Right lobe of liver (tissue), 6 donors: ENCODE results near the gene GNAT3. TPM values are rescaled to one million over a fixed set of nuclear protein-coding genes. Genes with fewer than 3 reads are reported as not detected.

Source experiments
- ATAC-seq, 4 donors: fragments of 200-7000 bp; cut with Tn5 transposase; one replicate each; pipeline ENCODE4 v1.9.1; 2020; ENCODE audit warnings: mild to moderate bottlenecking in 4 of 4, moderate library complexity in 4 of 4
- DNase-seq, 3 donors: peaks; one replicate each; pipeline ENCODE4 v3.0.0-alpha.2; 2020
- H3K27ac ChIP-seq, 3 donors: fragments of 200-600 bp; one replicate each; pipeline ENCODE4 v1.8.0; 2022
- H3K27me3 ChIP-seq, 2 donors: fragments of 200-600 bp; one replicate each; pipeline ENCODE4 v1.8.0; 2022
- H3K36me3 ChIP-seq, 4 donors: fragments of 200-600 bp; sonication (generic) in 1 of 4; one replicate each; pipeline versions ENCODE4 v1.5.1 to v1.8.0; 2017 to 2022; ENCODE audit warnings: control low read depth in 1 of 4
- H3K4me1 ChIP-seq, 4 donors: fragments of 200-600 bp; sonication (generic) in 1 of 4; one replicate each; pipeline versions ENCODE4 v1.5.1 to v1.8.0; 2017 to 2022; ENCODE audit warnings: control low read depth in 1 of 4
- H3K4me3 ChIP-seq, 3 donors: fragments of 200-600 bp; one replicate each; pipeline ENCODE4 v1.8.0; 2022
- H3K9me3 ChIP-seq, 4 donors: fragments of 200-600 bp; sonication (generic) in 1 of 4; one replicate each; pipeline versions ENCODE4 v1.5.1 to v1.8.0; 2017 to 2022; ENCODE audit warnings: control low read depth in 1 of 4
- CTCF ChIP-seq, 4 donors: fragments of 200-600 bp in 3 of 4; fragments of 450-650 bp in 1 of 4; IDR thresholded peaks; one replicate each; pipeline versions ENCODE4 v1.5.1 to v1.8.0; 2016 to 2022; ENCODE audit warnings: antibody characterized with exemption in 4 of 4, mild to moderate bottlenecking in 2 of 4
- POLR2A ChIP-seq: fragments of 450-650 bp; IDR thresholded peaks from one replicate; pipeline ENCODE4 v1.6.1; 2017; ENCODE audit warnings: antibody characterized with exemption, mild to moderate bottlenecking
- WGBS: methylation state at CpG from one replicate; pipeline ENCODE4 v1.1.6; 2018; ENCODE audit warnings: low coverage, low lambda C conversion rate; ENCODE audit not compliant: insufficient coverage; ENCODE audit errors: missing lambda C conversion rate; 5-methylcytosine and 5-hydroxymethylcytosine counted together
- intact Hi-C, 2 donors: fragments of 100-400 bp; cut with DNase I; formaldehyde crosslinking; loops; one replicate each; pipeline versions ENCODE4 v1.11.2 to v1.14.1; 2022
- total RNA-seq, 6 experiments: library from RNA; depleted of rRNA in 2 of 6; stranded (reverse); fragments of >200 nt in 2 of 6; fragmentation: NEBNext Ultra II Directional in 3 of 6; extraction: Animal tissue kit (Norgen Biotek cat#: 25700) in 3 of 6; gene quantifications; one replicate each; pipeline versions ENCODE4 v1.1.0 to v1.2.4, GENCODE V29; 2016 to 2023
- donor health status: DM: no; HTN: yes; CAD: no.
- donor health status: DM: no; HTN: no; CAD: no.
- donor health status: DM: no; HTN: no; CAD: no.
- donor health status: DM: no; HTN: yes; CAD: no.
- donor health status: DM: no; HTN: yes; CAD: no.

Gene GNAT3
- total RNA-seq, 6 experiments from 2014 or later: not detected

DNA sequence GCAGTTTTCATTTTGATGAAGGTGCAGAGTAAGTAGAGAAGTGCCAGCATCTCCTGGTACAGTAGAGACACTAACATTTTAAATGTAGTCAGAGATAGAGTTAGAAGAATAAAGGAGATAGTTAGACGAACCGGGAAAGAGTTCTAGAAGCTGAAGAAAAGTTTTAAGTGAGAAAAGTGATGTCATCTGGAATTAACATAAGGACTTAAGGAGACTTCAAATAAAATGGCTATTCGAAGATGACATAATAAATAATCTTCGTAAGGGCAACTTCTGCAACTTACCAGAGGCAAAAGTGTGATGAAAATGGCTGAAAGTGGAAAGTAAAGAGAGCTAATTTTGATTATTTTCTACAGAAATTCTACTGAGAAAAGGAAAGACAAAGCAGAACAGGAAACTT is 20.4 kb downstream of the GNAT3 start:
- Histone ChIP-seq H3K4me1 (no peaks in the 10 kb centered on the region), H3K9me3 (no peaks in the 10 kb centered on the region), H3K27ac (no peak overlapping the region), H3K27me3 (no peaks in the 10 kb centered on the region), H3K36me3 (no peaks in the 10 kb centered on the region), H3K4me3 (no peak overlapping the region)
- intact Hi-C loops: no loop called here
- WGBS: 82% methylated on average over 4 of the region's 4 CpGs
- no peak for TF ChIP-seq CTCF (IDR thresholded peaks at IDR 0.05)
- no peak for TF ChIP-seq POLR2A
- ATAC-seq (no peak), DNase-seq (no peak)

DNA sequence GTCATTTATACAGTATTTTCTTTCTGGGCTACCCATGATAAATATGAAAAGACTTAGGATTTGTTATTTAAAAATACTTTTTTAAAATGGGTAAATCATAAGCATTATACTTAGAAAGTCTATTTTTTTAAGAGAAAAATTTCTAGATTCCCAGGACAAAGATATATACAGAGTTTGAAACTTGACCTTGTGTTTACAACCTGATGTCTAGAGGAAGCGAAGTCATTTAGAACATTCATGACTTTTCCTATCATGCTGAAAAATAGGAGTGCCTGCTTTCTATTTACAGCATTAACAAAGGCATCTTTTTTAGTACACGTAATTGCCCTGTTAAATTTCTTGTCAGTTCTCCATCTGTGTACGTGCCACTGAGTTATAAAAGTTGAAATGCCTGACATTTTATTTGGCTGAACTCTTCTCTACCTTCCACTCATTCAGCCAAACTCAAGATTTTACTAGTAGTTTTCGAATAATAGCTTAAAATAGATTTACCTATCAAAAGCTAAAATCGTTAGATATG is 23.0 kb downstream of the GNAT3 start:
- no peak for DNase-seq
- no peaks in the 10 kb centered on the region for H3K36me3 ChIP-seq
- H3K4me1 ChIP-seq: no peaks in the 10 kb centered on the region
- WGBS: 71% methylated on average over 5 of the region's 5 CpGs
- no peak overlapping the region for H3K27ac ChIP-seq
- no peaks in the 10 kb centered on the region for H3K27me3 ChIP-seq
- H3K4me3 ChIP-seq: no peak overlapping the region
- ATAC-seq: no peak
- intact Hi-C loops: no loop called here
- no peaks in the 10 kb centered on the region for H3K9me3 ChIP-seq
- TF ChIP-seq CTCF (IDR thresholded peaks at IDR 0.05): no peak
- no peak for TF ChIP-seq POLR2A

GRCh38 chr7:80488406-80488805 is 23.5 kb downstream of the GNAT3 start:
- no peaks in the 10 kb centered on the region for H3K4me1 ChIP-seq
- H3K36me3 ChIP-seq: no peaks in the 10 kb centered on the region
- ATAC-seq (no peak), DNase-seq (no peak)
- H3K4me3 ChIP-seq: no peak overlapping the region
- no peaks in the 10 kb centered on the region for H3K9me3 ChIP-seq
- intact Hi-C loops: no loop called here
- no peak overlapping the region for H3K27ac ChIP-seq
- TF ChIP-seq POLR2A (no peak), CTCF (IDR thresholded peaks at IDR 0.05) (no peak)
- H3K27me3 ChIP-seq: no peaks in the 10 kb centered on the region

GRCh38 chr7:80485721-80486120 is 26.1 kb downstream of the GNAT3 start:
- no peaks in the 10 kb centered on the region for H3K27me3 ChIP-seq
- no peak for ATAC-seq
- H3K4me3 ChIP-seq: no peak overlapping the region
- H3K27ac ChIP-seq: no peak overlapping the region
- TF ChIP-seq CTCF (IDR thresholded peaks at IDR 0.05): no peak
- TF ChIP-seq POLR2A: no peak
- DNase-seq: no peak
- intact Hi-C loops: no loop called here
- H3K36me3 ChIP-seq: no peaks in the 10 kb centered on the region
- H3K4me1 ChIP-seq: no peaks in the 10 kb centered on the region
- no peaks in the 10 kb centered on the region for H3K9me3 ChIP-seq

DNA sequence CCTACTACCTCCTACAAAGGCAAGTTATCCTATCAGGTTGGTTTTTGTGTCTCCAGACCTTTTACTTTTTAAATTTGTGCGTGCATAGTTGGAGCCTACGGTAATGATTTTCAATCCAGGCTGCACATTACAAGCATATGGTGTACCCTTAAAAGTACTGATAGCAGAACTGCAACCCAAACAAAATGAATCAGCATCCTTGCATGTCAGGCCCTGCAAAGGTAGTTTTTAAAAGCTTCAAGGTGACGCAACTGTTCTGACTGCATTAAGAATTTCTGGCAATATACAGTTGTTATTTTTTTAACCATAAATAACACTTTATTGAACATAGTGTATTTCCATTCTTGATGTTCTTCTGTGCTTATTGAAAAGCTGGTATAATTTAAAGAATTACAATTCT is 28.9 kb downstream of the GNAT3 start:
- no peak for TF ChIP-seq POLR2A
- TF ChIP-seq CTCF (IDR thresholded peaks at IDR 0.05): no peak
- WGBS: 100% methylated on average over 3 of the region's 3 CpGs
- Histone ChIP-seq H3K4me3 (no peak overlapping the region), H3K9me3 (no peaks in the 10 kb centered on the region), H3K27me3 (no peaks in the 10 kb centered on the region), H3K27ac (no peak overlapping the region), H3K36me3 (no peaks in the 10 kb centered on the region), H3K4me1 (no peaks in the 10 kb centered on the region)
- no peak for ATAC-seq
- intact Hi-C loops: no loop called here
- DNase-seq: no peak
